GM15510 (cell line): ENCODE data around the gene KCNK3.

Source experiments
- POLR2A ChIP-seq: IDR thresholded peaks from 3 replicates; pipeline ENCODE4 v1.6.1; 2011; ENCODE audit warnings: borderline replicate concordance; ENCODE audit not compliant: insufficient read length; ENCODE audit errors: extremely low read depth

KCNK3 gene

DNA sequence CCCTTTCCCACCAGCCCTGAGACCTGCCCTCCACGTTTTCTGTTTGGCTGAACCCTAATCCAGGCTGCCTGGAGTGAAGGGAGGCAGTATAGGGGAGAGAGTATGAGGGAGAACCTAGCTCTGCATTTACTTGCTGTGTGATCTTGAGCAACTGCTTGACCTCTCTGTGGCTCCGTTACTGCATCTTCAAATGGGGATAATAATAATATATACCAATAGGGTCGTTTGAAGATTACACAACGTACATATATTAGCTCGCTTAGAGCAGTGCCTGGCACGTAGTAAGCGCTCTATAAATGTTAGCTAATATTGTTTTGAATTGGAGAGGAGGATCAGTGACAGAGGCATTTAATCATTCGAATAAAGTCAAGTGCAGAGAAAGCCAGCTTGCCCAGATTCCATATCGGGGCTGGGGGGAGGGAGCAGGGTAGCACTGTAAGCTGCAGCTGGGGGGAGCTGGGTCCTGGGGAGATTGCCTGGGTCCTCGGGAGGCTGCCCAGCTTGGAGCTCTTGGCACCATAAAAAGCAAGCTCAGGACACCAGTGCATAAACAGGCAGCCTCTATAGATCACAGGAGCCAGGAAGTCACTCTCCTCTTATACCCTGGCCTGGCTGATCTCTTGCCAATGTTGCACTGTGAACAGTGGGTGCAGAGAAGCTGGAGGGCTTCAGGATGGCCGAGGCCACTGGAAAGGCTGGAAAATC lies 19.1 kb downstream of the KCNK3 start:
- no peak for TF ChIP-seq POLR2A

- no peak for TF ChIP-seq POLR2A
These were observed 20.3 kb downstream of the KCNK3 start for GRCh38 chr2:26712486-26713465.

GRCh38 chr2:26715528-26716270 lies 23.2 kb downstream of the KCNK3 start:
- no peak for TF ChIP-seq POLR2A

DNA sequence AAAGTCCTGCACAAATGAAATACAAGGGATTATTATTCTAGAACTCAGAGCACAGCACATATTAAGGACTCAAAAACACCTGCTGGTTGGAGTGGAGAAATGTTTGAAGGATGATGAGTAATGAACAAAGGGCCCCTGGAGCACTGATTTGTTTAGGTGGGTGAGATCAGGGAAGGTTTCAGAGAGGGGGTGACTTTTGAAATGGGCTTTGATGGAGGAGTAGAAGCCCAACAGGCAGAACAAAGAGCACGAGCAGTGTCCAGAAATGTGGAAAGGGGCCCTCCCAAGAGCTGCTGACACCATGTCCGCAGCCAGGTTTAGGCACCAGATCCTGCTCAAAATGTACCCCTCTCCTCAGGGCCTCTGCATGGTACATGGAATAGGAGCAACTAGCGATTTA lies 23.8 kb downstream of the KCNK3 start:
- TF ChIP-seq POLR2A = no peak

DNA sequence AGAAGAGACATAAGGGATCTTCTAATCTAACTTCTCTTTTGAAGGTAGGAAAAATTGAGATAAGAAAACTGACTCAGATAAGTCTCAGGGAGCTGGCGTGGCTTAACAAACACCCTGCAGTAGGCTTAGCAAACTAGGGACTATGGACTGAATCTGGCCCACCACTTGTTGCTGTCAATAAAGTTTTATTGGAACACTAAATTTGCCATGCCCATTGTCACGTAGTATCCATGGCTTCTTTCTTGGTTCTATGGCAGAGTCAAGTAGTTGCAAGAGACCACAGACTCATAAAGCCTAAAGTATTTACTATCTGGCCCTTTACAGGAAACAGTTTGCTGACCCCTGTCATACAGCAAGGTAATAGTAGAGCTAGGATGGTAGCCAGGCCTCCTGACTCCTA lies 24.2 kb downstream of the KCNK3 start:
- no peak for TF ChIP-seq POLR2A

DNA sequence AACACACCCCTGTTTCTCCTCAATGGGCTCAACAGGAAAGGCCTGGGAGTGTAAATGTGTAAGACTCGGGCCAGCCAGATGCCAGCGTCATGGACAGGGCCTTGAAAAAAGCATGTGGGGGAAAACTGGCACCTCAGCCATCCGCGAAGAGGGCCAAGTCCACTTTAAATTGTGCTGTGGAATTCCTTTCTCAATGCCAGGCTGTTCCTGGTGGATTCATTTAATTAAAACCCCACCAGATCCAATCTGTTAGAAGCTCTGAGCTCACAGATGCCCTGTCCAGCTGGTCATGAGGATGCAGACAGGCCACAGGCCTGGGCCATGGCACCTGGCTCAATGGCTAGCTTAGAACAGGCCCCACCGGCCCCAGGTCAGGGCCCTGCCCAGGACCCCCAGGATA lies 24.8 kb downstream of the KCNK3 start:
- TF ChIP-seq POLR2A = no peak

DNA sequence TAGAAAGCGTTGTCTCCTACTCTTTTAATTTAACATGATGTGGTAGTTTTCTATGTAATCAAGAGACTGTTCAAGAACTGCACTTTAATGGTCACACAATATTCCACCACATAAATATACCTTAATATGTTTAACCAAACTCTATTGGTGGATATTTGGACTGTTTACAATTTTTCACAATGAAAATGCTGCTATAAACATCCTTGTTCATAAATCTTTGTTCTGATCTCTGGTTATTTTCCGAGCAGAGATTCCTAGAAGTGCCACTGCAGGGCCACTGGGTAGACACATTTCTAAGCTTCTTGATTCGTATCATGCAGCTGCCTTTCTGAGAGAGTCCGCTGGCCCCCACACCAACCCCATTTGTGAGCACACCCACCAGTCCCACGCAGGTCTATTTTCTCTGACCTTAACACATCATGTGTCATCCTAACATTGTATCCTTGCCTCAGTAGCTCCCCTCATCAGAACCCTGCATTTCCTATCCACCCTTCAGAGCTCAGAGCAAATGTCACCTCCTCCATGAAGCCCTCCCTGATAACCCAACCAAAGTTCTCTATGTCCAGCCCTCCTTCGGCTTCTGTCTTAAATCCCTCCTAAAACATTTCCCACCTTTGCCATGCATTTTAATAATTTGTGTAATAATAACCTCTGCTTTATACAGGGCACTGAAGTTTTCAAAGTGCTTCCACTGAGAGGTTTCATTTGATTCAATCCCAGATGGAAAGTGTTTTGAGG lies 26.6 kb downstream of the KCNK3 start:
- TF ChIP-seq POLR2A = no peak

- no peak for TF ChIP-seq POLR2A
These were observed 28.0 kb downstream of the KCNK3 start for GRCh38 chr2:26720322-26721114.

- no peak for TF ChIP-seq POLR2A
These were observed 28.9 kb downstream of the KCNK3 start for GRCh38 chr2:26721115-26722032.

DNA sequence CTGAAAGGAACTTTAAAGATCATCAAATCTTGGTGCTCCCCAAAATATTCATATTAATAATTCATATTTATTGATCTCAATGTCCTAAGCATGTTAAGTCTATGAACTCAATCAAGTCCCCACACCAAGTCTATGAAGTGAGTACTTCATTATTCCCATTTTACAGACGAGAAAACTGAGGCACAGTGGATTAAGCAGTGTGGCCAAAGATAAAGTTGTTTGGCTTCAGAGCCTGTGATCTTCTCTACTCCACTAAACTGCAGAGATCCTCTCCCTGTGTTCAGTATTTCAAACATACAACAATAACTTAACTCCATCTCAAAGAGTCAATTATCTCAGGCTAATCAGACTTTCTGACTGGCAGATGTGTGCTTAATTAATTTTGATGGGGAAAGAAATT lies 29.8 kb downstream of the KCNK3 start:
- no peak for TF ChIP-seq POLR2A

- TF ChIP-seq POLR2A = no peak
These were observed 30.4 kb downstream of the KCNK3 start for GRCh38 chr2:26722911-26723310.

DNA sequence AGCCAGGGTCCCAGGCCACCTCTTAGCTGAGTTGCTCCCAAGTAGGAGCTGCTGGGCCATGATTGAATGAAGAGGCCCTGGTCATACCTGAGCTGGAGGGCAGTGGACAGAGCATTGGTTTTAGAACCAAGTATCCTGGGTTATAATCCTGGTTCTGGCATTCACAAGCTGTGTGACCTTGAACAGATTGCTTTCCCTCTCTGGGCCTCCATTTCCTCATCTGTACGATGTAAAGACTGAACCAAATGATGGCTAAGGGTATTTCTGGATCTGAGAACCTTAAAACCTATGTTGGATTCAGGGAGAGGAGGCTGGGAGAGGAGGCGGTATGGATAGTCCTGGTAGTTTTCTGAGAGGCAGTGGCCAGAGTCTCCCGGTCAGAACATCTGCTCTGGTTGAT lies 31.0 kb downstream of the KCNK3 start:
- no peak for TF ChIP-seq POLR2A

DNA sequence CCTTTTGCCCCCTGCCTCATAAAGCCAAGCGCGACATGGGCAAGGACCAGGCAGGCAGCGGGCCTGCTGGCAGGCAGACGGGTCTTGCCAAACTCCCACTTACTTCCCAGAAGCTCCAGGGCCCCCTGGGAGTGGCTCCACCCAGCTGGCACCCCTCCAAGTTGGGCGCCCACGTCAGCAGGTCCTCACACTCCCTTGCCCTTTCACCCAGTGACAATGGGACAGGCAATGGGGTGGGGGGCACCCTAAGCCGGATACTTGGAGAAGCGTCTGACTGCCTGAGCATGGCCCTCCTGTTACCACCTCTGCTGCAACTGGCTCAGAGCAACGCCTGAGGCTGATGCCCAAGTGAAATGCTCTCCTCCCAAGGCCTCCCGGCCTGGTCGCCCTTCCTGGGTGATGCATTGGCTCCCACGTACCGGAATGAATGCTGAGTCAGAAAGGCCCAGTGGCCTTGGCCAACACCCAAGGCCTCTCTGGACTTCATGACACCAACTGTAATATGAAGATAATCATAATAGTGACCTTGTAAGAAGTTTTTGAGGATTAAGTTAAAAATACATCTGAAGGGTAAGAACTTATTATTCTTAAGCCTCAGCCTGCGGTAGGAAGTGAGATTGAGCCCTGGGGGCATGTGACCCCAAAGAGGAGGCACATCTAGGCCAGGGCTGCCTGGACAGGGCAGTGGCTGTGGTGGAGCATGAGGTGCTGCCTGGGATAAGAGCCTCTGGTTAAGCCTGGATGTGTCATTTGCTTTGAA lies 31.6 kb downstream of the KCNK3 start:
- TF ChIP-seq POLR2A = no peak
